ENCODE data around the gene ZNF789.

The ZNF789 gene

DNA sequence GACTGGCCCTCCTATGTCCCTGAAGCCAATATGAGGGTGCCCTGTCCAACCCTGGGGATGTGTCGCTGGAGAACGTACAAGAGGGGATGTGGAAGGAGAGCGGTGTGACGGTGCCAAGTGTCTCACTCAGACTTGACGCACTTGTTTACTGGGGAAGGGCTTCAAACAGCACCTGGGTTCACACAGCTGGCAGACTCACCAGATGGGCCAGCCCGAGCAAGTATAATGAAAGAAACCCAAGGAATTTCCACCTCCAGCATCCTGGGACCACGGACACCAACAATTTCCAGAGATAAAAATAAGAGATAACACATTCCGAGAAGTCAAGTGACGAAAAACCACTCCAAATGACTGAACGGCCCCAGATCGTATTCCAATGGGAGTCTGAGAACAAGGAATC, 12.0 kb upstream of the ZNF789 start:
- TF ChIP-seq, protein P1, sequence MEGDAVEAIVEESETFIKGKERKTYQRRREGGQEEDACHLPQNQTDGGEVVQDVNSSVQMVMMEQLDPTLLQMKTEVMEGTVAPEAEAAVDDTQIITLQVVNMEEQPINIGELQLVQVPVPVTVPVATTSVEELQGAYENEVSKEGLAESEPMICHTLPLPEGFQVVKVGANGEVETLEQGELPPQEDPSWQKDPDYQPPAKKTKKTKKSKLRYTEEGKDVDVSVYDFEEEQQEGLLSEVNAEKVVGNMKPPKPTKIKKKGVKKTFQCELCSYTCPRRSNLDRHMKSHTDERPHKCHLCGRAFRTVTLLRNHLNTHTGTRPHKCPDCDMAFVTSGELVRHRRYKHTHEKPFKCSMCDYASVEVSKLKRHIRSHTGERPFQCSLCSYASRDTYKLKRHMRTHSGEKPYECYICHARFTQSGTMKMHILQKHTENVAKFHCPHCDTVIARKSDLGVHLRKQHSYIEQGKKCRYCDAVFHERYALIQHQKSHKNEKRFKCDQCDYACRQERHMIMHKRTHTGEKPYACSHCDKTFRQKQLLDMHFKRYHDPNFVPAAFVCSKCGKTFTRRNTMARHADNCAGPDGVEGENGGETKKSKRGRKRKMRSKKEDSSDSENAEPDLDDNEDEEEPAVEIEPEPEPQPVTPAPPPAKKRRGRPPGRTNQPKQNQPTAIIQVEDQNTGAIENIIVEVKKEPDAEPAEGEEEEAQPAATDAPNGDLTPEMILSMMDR (IDR thresholded peaks at IDR 0.05) = no peak
- no peaks in the 10 kb centered on the region for H3K27me3 ChIP-seq
- H3K9me3 ChIP-seq = no peaks in the 10 kb centered on the region
- H3K4me1 ChIP-seq = peaks cover 0 to 39% (median 25%) of the 10 kb centered on the region in 4 donors
- no peak overlapping the region for H3K27ac ChIP-seq
- intact Hi-C loops (cut with DNase I; ENCODE audit: low total_unique reads) = no loop called here
- H3K4me3 ChIP-seq = no peak overlapping the region
- DNase-seq = no peak
- peaks cover 33 to 49% (median 41%) of the 10 kb centered on the region in 3 donors for H3K36me3 ChIP-seq

GRCh38 chr7:99461221-99461620, 11.5 kb upstream of the ZNF789 start:
- intact Hi-C loops (cut with DNase I; ENCODE audit: low total_unique reads) = no loop called here
- H3K9me3 ChIP-seq = no peaks in the 10 kb centered on the region
- peaks cover 0 to 41% (median 25%) of the 10 kb centered on the region in 4 donors for H3K4me1 ChIP-seq
- DNase-seq = no peak
- H3K27ac ChIP-seq = no peak overlapping the region
- H3K27me3 ChIP-seq = no peaks in the 10 kb centered on the region
- TF ChIP-seq, protein P1 (IDR thresholded peaks at IDR 0.05) = no peak
- no peak overlapping the region for H3K4me3 ChIP-seq
- peaks cover 28 to 43% (median 35%) of the 10 kb centered on the region in 3 donors for H3K36me3 ChIP-seq

GRCh38 chr7:99465421-99465768, 7.3 kb upstream of the ZNF789 start:
- Histone ChIP-seq H3K27ac (peak overlapping the region; percentile 85), H3K4me3 (peak overlapping the region; percentile 73 to 75), H3K36me3 (peaks cover 0 to 6% (median 0%) of the 10 kb centered on the region in 3 donors), H3K4me1 (peaks cover 0 to 41% (median 25%) of the 10 kb centered on the region in 4 donors), H3K27me3 (no peaks in the 10 kb centered on the region), H3K9me3 (no peaks in the 10 kb centered on the region)
- intact Hi-C loops (cut with DNase I; ENCODE audit: low total_unique reads) = loop anchor here (5.0 kb wide), 1 partner anchor 37 kb away; the partner anchor contains the start of genes ZKSCAN5 and ZNF394
- DNase-seq = no peak
- TF ChIP-seq, protein P1 (IDR thresholded peaks at IDR 0.05) = no peak

- Histone ChIP-seq H3K27ac (no peak overlapping the region), H3K9me3 (no peaks in the 10 kb centered on the region), H3K27me3 (no peaks in the 10 kb centered on the region), H3K36me3 (peaks cover 0 to 6% (median 0%) of the 10 kb centered on the region in 3 donors), H3K4me1 (peaks cover 0 to 29% (median 20%) of the 10 kb centered on the region in 4 donors), H3K4me3 (no peak overlapping the region)
- DNase-seq = no peak
- intact Hi-C loops (cut with DNase I; ENCODE audit: low total_unique reads) = loop anchor here (5.0 kb wide), 1 partner anchor 34 kb away; the partner anchor contains the start of genes ZKSCAN5 and ZNF394
- TF ChIP-seq, protein P1 (IDR thresholded peaks at IDR 0.05) = no peak
These were observed 4.3 kb upstream of the ZNF789 start for GRCh38 chr7:99468336-99468918.

GRCh38 chr7:99469381-99470065, 3.2 kb upstream of the ZNF789 start:
- Histone ChIP-seq H3K27me3 (no peaks in the 10 kb centered on the region), H3K27ac (no peak overlapping the region), H3K36me3 (no peaks in the 10 kb centered on the region), H3K4me1 (peaks cover 0 to 26% (median 21%) of the 10 kb centered on the region in 4 donors), H3K4me3 (no peak overlapping the region), H3K9me3 (no peaks in the 10 kb centered on the region)
- no peak for DNase-seq
- TF ChIP-seq, protein P1 (IDR thresholded peaks at IDR 0.05) = no peak
- intact Hi-C loops (cut with DNase I; ENCODE audit: low total_unique reads) = loop anchor here (5.0 kb wide), 1 partner anchor 33 kb away; the partner anchor contains the start of genes ZKSCAN5 and ZNF394

Measured in tibial artery (tissue), 4 donors.